Measurements from ENCODE around the gene GUCA2A. TPM values are rescaled to one million over a fixed set of nuclear protein-coding genes. Genes with fewer than 3 reads are reported as not detected.

The GUCA2A gene
- total RNA-seq, 4 donors from 2014 or later = 6.0 TPM; not detected in 3

GRCh38 chr1:42125552-42125951 is 39.0 kb downstream of the GUCA2A start:
- DNase-seq (no peak), ATAC-seq (no peak)
- H3K9me3 ChIP-seq = no peaks in the 10 kb centered on the region
- no peak for TF ChIP-seq CTCF (IDR thresholded peaks at IDR 0.05 in 4 of 5, conservative IDR thresholded peaks at IDR 0.05 in 1 of 5)
- no peak for TF ChIP-seq POLR2A (IDR thresholded peaks at IDR 0.05)
- H3K27me3 ChIP-seq = no peaks in the 10 kb centered on the region
- no peaks in the 10 kb centered on the region for H3K36me3 ChIP-seq
- in situ Hi-C loops (cut with MboI; ENCODE audit: low sequenced_read_pairs in 4 of 4) (loop anchor here in 1 of 4 donors (25.0 kb wide), 2 partner anchors 612 to 937 kb away; partner anchors contain the start of gene CLDN19), intact Hi-C loops (cut with DNase I; ENCODE audit: low total_unique reads) (no loop called here)
- H3K27ac ChIP-seq = no peak overlapping the region
- H3K4me1 ChIP-seq = no peaks in the 10 kb centered on the region
- no peak overlapping the region for H3K4me3 ChIP-seq

GRCh38 chr1:42122408-42122807 is 42.1 kb downstream of the GUCA2A start:
- no peak overlapping the region for H3K27ac ChIP-seq
- TF ChIP-seq CTCF (IDR thresholded peaks at IDR 0.05 in 4 of 5, conservative IDR thresholded peaks at IDR 0.05 in 1 of 5) (no peak), POLR2A (IDR thresholded peaks at IDR 0.05) (no peak)
- ATAC-seq = no peak
- H3K27me3 ChIP-seq = no peaks in the 10 kb centered on the region
- in situ Hi-C loops (cut with MboI; ENCODE audit: low sequenced_read_pairs in 4 of 4) = no loop called here
- no peaks in the 10 kb centered on the region for H3K9me3 ChIP-seq
- H3K4me3 ChIP-seq = no peak overlapping the region
- intact Hi-C loops (cut with DNase I; ENCODE audit: low total_unique reads) = no loop called here
- H3K36me3 ChIP-seq = no peaks in the 10 kb centered on the region
- DNase-seq = no peak
- no peaks in the 10 kb centered on the region for H3K4me1 ChIP-seq

DNA sequence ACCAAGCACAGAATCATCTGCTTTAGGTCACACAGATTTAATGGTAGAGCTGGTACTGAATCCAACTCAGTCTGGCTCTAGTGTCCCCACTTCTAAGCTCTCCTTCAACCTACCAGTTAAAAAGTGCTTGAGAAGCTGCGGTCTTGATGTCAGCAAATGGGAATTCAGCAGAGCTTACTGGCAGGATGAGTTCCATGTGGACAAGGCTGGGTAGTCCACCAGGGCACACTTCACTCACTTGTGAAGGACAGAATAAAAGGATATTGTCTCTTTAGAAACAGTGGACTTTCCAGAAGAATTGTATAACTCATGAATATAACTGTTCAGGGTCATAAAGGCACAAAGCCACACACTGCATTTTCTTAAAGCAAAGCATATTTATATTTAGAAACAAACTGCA is 46.4 kb downstream of the GUCA2A start:
- in situ Hi-C loops (cut with MboI; ENCODE audit: low sequenced_read_pairs in 4 of 4) = no loop called here
- no peaks in the 10 kb centered on the region for H3K9me3 ChIP-seq
- DNase-seq (no peak), ATAC-seq (no peak)
- TF ChIP-seq CTCF (IDR thresholded peaks at IDR 0.05 in 4 of 5, conservative IDR thresholded peaks at IDR 0.05 in 1 of 5) (no peak), POLR2A (IDR thresholded peaks at IDR 0.05) (no peak)
- no peaks in the 10 kb centered on the region for H3K36me3 ChIP-seq
- H3K4me3 ChIP-seq = no peak overlapping the region
- intact Hi-C loops (cut with DNase I; ENCODE audit: low total_unique reads) = no loop called here
- H3K27me3 ChIP-seq = no peaks in the 10 kb centered on the region
- H3K27ac ChIP-seq = no peak overlapping the region
- no peaks in the 10 kb centered on the region for H3K4me1 ChIP-seq

- no peaks in the 10 kb centered on the region for H3K4me1 ChIP-seq
- no peak for TF ChIP-seq POLR2A (IDR thresholded peaks at IDR 0.05)
- TF ChIP-seq CTCF (IDR thresholded peaks at IDR 0.05 in 4 of 5, conservative IDR thresholded peaks at IDR 0.05 in 1 of 5) = no peak
- H3K27ac ChIP-seq = no peak overlapping the region
- in situ Hi-C loops (cut with MboI; ENCODE audit: low sequenced_read_pairs in 4 of 4) (no loop called here), intact Hi-C loops (cut with DNase I; ENCODE audit: low total_unique reads) (no loop called here)
- no peaks in the 10 kb centered on the region for H3K27me3 ChIP-seq
- no peak overlapping the region for H3K4me3 ChIP-seq
- no peaks in the 10 kb centered on the region for H3K36me3 ChIP-seq
- ATAC-seq (no peak), DNase-seq (no peak)
- no peaks in the 10 kb centered on the region for H3K9me3 ChIP-seq
These were observed 47.3 kb downstream of the GUCA2A start for GRCh38 chr1:42117214-42117613.

DNA sequence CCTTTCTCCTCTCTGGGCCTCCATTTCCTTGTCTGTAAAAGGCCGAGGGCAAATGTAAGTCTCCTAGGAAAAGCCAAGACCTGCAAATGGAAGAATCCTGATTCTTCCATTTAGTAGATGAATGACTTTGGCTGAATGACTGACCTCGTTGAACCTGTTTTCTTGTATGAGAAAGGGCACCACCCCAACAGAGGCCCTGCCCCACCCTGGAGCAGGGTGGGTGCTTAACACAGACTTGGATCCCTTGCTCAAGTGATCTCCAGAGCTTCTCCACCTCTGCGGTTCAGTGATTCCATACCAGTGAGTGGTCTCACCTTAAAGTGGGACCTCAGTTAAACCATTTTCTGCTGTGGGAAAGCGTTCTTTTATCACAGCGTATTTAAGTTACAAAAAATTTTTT is 50.3 kb downstream of the GUCA2A start:
- in situ Hi-C loops (cut with MboI; ENCODE audit: low sequenced_read_pairs in 4 of 4) = no loop called here
- H3K27ac ChIP-seq = no peak overlapping the region
- no peaks in the 10 kb centered on the region for H3K9me3 ChIP-seq
- no peak for TF ChIP-seq POLR2A (IDR thresholded peaks at IDR 0.05)
- no peak for TF ChIP-seq CTCF (IDR thresholded peaks at IDR 0.05 in 4 of 5, conservative IDR thresholded peaks at IDR 0.05 in 1 of 5)
- DNase-seq = no peak
- H3K4me3 ChIP-seq = no peak overlapping the region
- intact Hi-C loops (cut with DNase I; ENCODE audit: low total_unique reads) = no loop called here
- no peaks in the 10 kb centered on the region for H3K4me1 ChIP-seq
- no peaks in the 10 kb centered on the region for H3K27me3 ChIP-seq
- ATAC-seq = no peak
- no peaks in the 10 kb centered on the region for H3K36me3 ChIP-seq
